NAMALWA (cell line): ENCODE measurements around the gene COG7.
"Not testable (repeated sequence)": the region's sequence is repeated elsewhere in the genome, so short reads cannot be mapped to it uniquely, and the experiment has no call there.

Source experiments
- DNase-seq: peaks from one replicate; pipeline ENCODE4 v3.0.0-alpha.2; 2015; ENCODE audit warnings: low spot score

COG7 gene

DNA sequence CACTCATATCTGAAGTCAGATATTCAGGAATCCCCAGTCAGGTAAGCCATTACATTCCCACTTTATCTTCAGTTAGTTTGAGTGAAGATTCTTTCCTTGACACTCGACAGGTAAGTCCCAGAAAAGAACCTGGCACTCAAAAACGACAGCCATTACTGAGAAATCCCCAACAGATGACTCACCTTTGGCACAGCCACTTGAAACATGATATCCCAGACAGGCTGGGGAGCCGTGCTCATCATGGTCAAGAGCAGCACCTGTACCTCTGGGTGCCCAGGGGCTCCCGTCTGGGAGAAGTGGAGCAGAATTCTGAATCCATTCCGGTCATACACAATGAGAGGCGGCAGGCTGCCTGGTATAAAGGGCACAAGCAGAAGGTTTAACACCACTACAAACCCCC is 16.8 kb upstream of the COG7 start:
- DNase-seq: no peak

DNA sequence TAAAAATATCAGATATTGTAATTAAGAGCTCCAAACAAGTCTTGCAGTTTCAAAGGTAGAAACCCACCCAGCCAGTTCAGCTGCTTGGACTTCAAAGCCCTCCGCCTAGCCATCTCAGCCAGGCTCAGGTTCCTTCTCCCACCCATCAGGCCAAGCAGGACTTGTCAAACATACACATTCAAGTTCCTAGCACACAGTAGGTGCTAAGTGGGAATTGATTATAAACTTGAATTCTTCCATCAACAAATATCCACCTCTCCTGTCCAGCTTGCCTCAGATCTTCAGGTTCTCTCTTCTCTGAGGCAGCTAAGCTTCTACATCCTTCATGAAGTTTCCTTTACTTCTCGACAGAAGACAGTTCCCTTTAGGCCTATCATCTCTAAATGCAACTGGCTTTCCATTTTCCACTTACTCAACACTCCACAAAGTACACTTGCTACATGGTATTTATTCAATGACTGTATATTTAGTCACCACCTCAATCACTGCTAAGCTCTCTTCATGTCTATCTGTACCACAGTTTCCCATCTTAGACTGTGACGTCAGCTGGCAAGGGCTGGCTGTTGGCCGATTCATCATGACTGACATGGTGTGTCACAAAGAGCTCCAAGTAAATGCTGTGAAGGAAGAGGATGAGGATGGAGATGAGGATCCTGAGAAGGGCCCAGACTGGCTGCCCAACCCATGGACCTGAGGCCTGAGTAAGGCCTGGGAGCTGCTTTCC is 13.3 kb upstream of the COG7 start:
- no peak for DNase-seq

DNA sequence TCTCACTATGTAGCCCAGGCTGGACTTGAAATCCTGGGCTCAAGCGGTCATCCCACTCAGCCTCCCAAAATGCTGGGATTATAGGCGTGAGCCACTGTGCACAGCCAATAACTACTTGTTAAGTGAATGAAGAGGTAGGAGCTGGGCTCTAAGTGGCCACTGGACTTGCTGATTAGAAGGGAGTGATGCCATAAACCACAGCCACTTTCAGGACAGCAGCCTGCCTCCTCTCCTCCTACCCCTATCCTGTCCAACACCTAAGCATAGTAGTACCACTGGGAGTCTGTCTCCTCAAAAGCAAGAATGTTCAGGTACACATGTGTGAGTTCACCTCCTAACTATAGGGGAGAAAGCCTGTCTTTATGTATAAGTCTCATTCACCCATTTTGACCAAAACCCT is 12.2 kb upstream of the COG7 start:
- no peak for DNase-seq

DNA sequence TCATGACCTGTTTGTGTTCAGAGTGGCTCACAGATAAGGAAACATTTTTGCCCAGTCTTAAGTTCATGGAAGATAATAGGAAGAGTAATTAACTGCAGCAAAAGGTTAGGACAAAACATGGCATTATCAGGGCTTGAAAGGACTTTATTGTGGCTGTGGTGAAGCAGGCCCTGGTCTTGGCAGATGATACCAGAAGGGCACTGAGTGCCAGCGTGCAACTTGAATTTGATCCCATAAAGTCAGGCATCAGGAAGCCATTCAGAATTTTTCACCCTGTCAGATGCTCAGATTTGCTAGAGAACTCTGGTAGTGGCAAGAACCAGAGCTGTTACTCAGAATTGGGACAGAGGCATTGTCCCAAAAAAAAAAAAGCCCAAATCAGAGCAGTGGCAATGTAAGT is 11.2 kb upstream of the COG7 start:
- no peak for DNase-seq

DNA sequence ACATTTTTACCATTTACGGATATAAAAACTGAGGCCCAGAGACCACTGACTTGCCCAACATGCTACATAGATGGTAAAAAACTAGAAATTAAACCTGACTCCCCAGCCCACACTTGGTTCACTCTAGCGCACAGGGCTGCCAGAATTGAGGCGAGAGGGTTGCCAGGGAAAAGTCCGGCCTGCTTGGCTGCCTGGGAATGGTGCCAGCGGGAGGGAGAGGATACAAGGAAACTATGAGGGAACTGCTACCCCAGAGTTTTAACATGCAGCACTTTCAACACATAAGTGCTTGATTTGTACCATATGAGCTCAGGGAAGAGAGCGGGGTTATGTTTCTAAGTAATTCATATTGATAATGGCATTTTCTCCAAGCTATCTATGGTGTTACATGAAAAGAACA is 10.0 kb upstream of the COG7 start:
- DNase-seq: not testable (repeated sequence)

DNA sequence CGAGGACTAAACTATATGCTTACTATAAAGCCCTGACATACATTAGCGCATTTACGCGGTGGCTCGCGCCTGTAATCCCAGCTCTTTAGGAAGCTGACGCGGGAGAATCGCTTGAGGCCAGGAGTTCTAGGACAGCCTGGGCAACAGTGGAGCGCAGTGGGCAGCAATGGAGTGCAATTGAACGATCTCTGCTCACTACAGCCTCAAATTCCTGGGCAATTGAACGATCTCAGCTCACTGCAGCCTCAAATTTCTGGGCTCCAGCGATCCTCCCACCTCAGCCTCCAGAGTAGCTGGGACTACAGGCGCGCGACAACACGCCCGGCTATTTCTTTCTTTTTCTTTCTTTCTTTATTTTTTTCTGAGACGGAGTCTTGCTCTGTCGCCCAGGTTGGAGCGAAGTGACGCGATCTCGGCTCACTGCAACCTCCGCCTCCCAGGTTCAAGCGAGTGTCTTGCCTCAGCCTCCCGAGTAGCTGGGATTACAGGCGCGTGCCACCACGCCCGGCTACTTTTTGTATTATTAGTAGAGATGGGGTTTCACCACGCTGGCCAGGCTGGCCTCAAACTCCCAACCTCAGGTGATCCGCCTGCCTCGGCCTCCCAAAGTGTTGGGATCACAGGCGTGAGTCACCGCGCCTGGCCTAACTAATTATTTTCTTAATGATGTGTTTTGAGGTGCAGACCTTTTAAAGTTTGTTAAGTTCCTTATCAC is 506 bp upstream of the COG7 start:
- no peak for DNase-seq

DNA sequence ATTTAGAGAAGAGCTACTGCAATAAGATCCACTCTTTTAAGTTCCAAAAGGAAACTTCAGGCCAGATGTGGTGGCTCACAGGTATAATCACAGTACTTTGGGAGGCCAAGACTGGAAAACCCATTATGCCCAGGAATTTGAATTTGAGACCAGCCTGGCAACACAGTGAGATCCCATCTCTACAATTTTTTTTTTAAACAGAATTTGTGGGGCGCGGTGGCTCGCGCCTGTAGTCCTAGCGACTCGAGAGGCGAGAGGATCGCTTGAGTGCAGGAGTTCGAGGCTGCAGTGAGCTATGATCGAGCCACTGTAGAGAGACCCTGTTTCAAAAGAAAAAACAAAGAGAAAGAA is 793 bp downstream of the COG7 start:
- no peak for DNase-seq

DNA sequence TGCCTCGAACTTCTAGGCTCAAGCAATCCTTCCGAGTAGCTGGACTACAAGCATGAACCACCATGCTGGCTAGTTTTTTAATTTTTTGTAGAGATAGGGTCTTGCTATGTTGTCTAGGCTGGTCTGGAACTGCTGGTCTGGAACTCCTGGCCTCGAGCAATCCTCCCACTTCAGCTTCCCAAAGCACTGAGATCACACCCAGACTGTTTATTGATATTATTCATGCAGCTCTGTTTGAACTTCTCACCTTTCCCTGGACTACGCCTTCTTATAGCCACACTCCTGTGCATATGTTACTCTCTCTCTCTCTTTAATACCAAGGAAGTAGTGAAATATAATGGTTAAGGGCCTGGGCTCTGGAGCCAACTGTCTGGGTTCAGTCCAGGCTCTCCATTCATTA is 4.6 kb downstream of the COG7 start:
- DNase-seq: no peak

DNA sequence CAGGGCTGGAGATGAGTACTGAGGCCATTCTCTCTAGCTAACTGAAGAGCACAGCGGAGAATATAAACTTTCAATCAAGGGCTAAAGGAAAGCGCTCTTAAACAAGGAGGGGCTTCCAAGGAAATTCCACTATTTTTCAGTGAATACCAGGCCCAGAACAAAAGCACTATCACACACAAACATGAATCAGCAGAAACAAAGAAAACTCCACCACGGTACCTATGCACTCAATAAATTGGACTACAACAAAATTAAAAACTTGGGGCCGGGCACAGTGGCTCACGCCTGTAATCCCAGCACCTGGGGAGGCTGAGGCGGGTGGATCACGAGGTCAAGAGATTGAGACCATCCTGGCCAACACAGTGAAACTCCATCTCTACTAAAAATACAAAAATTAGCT is 15.4 kb downstream of the COG7 start:
- not testable (repeated sequence) for DNase-seq

DNA sequence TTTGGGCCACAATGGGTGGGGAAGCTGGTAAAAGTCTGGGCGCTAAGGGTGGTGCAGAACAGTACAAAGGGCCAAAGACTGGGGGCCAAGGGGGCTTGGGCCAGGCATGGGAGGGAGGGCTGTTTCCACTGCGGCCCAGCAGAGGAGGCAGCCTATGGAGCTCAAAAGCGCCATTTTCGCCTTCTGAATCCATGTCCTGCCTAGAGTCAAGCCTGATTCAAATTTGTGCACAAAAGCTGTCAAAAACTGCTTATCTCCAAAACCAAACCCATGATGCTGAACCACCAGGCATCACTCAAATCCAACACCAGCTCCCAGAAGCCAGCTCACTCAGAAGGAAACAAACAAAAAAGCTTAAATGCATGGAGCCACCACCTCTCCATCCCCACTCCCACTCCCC is 16.0 kb downstream of the COG7 start:
- no peak for DNase-seq

DNA sequence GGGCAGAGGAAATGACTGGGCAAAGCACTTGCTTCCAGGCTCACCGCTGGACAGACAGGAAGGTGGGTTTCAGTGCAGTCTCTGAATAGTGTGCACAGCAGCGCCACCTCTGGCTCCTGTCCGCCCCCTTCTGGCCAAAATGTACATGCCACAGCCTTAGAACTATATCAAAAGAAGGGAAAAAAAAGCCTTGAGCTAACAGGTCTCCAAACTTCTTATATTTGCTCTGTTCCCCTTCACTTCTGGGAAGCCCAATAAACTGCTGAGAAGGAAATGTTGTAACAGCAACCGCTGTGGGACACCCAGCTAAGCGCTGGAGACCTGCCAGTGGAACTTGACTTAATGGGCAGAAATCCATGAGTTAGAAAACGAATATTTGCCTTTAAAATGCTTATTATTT is 17.5 kb downstream of the COG7 start:
- DNase-seq: peak; percentile 84

DNA sequence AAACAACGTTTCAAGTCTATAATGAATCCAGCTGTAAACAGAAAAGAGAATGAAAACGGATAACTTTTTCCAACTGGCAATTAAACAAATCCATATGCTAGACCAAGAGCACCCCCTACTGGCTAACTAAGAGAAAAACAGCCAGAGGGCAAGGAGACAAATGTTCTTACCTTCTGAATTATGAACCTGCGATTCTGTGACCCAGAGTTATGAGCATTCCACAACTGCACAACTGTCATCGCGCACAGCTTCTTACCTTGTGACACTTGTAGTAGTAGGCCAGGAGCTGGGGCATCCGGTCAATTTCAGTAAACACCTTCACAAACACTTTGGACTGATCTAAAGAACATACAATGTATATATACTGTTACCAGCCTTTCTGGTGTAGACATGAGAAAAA is 18.6 kb downstream of the COG7 start:
- DNase-seq: peak; percentile 83

DNA sequence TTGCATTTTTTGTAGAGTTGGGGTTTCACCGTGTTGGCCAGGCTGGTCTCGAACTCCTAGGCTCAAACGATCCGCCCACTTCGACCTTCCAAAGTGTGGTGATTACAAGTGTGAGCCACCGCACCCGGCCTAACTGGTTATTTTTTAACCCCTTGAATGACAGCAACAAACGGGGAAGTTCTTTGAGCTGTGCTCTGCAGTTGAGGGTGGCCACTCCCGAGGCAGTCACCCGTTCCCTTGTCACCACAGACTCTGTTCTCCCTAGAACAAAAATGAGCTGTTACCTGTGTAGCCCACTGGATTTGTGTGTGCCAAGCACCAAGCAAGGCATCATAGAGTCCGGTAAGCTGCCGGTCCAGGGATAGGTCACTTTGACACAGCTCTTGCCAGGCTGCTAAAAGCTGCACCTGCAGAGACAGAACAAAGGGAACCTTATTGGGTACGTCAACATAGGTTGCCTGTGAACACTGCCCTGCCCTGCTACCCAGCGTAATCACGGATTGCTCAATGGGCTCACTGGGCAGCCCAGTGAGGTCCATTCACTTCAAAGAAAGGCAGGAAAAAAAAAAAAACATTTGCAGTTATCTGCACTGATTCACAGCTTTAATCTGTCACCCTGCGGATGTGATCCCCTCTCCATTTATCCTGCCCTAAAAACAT is 19.6 kb downstream of the COG7 start:
- DNase-seq: no peak

DNA sequence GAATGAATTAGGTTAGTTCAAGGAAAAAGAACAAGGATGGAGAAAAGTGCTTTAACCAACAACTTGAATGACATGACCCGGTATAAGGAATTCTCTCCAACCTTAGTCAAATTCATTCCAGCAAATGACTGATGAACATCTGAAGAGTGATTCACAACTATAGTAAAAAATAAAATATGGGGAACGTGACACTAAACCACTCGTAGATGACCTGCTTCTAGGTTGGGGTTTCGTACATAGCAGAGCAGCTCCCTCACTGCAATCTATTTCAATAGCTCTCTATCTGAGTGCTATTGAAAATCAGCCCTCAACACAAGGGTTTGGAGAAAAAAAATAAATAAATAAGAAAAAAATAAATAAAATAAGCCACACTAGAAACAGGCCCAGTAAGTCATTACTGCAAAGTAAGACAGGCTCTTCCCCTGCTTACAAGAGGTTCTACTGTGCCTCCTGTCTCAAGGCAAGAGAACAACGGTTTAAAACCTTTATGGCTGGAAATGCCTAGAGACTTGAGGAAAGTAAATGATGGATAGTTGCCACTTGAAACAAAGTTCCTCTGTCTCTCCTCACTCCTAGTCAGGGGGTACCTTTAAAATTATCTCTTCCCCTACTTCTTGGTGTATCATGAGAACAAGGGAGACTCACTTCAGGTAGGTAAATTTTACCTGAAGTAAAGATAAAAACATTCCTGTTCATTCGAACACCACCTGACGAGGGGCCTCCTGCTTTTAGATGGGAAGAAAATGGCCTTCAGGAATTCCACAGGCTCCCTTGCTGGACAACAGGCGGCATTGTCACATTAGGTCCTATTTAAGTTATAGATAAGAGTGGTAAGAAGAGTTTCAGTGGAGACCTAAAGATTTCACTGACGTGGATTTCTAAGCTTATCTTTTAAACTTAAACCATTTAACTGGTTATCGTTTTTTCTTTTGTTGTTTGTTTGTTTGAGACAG is 20.5 kb downstream of the COG7 start:
- DNase-seq: no peak

DNA sequence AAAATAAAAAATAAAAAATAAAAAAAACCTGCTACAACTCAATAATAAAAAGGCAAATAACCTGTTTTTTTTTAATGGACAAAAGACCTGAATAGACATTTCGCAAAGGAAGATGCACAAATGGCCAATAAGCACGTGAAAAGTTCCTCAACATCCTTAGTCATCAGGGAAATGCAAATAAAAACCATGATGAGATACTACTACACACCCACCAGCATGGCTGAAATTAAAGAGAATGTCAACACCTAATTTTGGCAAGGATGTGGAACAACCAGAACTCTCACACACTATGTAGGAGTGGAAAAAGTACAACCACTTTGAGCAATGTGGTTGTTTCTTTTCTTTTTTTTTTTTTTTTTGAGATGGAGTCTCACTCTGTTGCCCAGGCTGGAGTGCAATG is 24.6 kb downstream of the COG7 start:
- DNase-seq: no peak

DNA sequence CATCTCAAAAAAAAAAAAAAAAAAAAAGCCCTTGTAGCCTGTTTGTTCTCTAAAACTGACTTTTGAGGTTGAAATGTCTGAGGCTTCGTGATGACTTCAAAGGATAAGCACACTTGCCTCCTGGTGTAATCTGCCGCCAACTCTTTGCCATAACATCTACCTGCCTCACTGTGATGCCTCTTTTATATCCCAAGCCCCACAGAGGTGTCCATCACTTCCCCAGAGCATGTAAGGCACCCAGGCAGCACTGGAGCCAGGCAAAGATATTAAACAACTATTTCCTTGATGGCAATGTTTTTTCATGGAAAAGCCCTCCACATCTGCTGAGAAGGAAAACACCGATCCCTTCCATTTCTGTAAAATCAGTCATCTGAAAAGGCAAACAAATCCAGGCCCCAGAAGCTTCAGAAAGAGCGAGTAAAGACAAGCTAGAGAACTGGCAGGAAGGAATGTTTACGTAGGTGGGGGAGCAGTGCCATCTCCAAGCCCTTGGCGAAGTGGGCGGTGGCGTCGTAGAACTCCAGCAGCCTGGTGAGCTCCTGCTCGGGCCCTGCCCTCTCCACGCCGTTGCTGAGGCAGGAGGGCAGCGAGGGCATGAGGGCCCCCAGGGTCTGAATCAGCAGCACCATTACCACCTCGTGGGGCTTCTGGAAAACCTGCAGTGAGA is 28.6 kb downstream of the COG7 start:
- no peak for DNase-seq

DNA sequence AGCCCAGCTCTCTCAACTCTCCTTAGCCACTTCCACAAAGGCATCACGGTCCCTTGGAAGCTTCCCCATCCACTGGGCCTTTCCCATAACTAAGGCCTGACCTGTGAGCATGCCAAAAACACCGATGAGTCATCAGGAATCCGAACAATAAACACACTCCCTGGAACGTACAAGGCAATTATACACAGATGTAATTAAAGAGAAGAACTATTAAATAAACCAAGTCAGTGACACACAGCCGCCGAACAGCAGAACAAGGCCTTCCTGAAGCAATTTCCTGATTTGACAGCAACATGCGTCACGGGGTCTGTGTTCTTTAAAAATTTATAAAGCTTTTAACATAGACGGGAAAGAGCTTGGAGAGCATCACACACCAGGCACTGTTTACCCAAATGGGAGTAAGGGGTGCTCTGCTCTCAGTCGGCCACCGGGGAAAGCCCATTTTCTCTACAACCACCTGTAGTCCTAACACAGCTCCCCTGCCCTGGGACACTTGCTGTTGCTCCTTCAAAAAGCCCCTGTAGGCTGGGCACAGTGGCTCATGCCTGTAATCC is 29.4 kb downstream of the COG7 start:
- no peak for DNase-seq

DNA sequence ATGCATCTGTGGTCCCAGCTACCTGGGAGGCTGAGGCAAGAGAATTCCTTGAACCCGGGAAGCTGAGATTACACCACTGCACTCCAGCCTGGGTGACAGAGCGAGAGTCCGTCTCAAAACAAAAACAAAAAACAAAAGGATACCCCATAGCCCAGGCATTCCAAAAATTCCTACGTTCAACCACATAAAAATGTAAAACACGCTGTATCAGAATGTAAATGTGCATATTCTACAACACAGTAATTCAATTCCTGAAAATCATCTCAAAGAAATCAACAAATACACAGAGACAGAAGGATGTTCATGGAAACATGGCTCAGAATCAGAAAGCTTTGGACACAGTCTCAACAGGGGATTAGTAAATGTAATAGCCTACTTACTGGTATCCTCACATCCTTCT is 33.0 kb downstream of the COG7 start:
- DNase-seq: no peak

DNA sequence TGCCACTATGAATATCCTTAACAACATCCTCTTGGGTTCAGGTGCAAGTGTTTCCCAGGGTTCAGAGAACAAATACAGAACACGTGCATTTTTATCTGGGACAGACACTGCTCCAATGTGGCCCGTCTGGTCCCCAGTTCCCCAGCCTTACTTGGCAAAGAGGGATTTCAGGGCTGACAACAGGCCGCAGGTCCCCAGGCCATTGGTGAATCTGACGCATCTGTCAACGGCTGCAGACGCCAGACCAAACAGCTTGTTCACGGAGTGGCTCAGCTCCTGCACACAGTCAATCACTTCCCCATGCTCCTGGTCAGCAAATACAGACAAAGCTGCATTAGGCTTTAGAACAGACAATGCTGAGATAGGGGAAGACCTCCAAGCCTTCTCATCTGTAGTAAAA is 36.2 kb downstream of the COG7 start:
- no peak for DNase-seq

DNA sequence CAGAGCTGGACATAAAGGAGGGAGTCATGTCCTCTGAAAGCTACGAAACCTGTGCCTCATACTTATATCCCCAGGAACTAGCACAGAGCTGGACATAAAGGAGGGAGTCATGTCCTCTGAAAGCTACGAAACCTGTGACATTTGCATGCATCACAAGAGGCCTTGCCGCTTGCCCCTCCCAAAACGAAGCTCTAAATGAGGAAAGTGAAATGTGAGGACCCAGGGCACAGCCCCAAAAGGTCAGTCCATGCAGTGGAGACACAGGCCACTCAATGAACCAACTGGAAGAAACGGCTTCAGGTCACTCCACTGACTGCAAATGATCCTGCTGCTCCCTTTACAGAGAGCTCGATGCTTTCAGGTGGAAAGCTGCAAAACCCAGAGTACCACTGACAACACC is 38.3 kb downstream of the COG7 start:
- DNase-seq: no peak

DNA sequence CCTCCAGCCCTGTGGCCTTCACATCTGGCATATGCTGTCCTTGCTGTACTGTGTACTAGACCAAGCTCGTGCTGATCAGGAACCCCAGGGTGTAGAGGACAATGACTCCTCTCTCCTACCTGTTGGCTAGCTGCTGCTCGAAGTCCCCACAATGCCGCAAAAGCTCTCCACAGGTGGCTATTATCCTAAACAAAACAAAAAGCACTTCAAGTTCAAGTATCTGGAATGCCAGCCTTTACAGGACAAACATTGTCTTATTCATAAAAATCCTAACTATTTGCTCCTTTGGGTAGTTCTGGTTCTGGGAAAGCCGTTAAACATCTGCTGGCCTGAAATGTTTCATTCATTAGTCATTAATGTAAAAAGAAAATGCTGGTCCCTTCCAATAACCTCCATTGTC is 42.8 kb downstream of the COG7 start:
- DNase-seq: no peak

DNA sequence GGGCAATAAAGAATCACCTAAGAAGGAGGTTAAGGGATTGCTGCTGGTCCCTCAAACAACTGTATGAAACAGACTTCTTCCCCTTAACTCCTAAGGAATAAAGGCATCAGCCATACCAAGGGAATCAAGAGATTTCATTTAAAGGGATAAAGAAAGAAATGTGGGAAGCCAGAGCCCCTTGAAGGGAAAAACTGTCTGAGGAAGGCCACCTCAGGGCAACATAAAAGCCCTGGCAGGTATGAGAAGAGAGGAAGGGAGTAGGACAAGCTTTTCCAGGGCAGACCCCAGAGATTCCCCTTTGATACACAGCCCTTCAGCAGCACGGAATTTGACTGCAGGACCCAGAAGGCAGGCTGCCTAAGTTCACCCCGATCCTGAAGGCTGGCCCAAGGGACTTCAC is 43.5 kb downstream of the COG7 start:
- DNase-seq: no peak
